Measurements from ENCODE around the gene SCARF2.
"Not testable (repeated sequence)": the region's sequence is repeated elsewhere in the genome, so short reads cannot be mapped to it uniquely, and the experiment has no call there.

SCARF2 gene

DNA sequence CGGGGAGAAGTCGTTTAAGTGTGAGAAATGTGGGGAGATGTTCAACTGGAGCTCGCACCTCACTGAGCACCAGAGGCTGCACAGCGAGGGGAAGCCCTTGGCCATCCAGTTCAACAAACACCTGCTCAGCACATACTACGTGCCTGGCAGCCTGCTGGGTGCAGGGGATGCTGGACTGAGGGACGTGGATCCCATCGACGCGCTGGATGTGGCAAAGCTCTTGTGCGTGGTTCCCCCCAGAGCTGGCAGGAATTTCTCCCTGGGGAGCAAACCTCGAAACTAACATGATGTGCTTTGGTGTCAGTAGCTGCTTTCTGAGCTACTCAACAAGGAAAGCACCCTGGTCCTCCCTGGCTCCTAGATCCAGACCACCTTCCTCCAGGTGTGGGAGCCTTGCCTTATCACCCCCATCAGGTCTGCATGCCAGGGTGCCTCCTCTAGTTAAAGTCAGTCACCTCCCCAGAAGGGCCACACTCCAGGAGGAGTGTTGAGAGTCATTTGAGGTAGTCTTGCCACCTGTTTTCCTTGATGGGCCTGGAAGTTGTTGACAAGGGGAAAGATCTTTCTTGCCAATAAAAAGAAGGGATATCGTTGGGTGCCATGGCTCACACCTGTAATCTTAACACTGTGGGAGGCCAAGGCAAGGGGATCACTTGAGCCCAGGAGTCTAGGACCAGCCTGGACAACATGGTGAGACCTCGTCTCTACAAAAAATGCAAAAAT, 30.8 kb downstream of the SCARF2 start:
- no peak for DNase-seq

DNA sequence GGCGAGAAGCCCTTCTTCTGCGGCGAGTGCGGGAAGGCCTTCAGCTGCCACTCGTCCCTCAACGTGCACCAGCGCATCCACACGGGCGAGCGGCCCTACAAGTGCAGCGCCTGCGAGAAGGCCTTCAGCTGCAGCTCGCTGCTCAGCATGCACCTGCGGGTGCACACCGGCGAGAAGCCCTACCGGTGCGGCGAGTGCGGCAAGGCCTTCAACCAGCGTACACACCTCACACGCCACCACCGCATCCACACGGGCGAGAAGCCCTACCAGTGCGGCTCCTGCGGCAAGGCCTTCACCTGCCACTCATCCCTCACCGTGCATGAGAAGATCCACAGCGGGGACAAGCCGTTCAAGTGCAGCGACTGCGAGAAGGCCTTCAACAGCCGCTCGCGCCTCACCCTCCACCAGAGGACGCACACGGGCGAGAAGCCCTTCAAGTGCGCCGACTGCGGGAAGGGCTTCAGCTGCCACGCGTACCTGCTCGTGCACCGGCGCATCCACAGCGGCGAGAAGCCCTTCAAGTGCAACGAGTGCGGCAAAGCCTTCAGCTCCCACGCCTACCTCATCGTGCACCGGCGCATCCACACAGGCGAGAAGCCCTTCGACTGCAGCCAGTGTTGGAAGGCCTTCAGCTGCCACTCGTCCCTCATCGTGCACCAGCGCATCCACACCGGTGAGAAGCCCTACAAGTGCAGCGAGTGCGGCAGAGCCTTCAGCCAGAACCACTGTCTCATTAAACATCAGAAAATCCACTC, 31.5 kb downstream of the SCARF2 start:
- no peak for DNase-seq

DNA sequence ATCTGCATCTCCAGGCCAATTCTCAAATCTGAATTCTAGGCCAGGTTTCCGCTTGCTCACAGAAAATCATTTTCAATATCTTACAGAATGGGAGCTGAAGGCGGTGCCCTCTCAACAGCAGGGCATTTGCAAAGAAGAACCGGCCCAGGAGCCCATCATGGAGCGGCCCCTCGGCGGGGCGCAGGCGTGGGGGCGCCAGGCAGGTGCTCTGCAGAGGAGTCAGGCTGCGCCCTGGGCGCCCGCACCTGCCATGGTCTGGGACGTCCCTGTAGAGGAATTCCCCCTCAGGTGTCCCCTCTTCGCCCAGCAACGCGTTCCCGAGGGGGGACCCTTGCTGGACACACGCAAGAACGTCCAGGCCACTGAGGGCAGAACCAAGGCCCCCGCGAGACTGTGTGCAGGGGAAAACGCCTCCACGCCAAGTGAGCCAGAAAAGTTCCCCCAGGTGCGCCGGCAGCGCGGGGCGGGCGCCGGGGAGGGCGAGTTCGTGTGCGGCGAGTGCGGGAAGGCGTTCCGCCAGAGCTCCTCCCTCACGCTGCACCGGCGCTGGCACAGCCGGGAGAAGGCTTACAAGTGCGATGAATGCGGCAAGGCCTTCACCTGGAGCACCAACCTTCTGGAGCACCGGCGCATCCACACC, 32.2 kb downstream of the SCARF2 start:
- no peak for DNase-seq

DNA sequence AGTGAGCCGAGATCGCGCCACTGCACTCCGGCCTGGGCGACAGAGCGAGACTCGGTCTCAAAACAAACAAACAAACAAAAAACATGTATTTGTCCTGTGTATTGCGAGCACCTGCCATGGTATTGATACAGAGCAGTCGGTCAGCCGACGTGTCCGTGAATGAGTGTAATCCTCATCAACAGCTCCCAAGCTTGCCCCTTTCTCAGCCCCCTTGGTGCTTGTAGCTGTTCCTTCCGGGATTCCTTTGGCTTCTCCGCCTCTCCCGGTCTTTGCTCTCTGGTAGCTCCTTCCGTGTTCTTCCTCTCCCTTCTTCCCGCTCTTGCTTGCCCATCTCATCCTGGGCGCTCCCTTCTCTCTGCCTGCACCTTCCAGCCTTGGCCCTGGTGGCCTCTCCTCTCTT, 32.7 kb downstream of the SCARF2 start:
- DNase-seq = no peak

DNA sequence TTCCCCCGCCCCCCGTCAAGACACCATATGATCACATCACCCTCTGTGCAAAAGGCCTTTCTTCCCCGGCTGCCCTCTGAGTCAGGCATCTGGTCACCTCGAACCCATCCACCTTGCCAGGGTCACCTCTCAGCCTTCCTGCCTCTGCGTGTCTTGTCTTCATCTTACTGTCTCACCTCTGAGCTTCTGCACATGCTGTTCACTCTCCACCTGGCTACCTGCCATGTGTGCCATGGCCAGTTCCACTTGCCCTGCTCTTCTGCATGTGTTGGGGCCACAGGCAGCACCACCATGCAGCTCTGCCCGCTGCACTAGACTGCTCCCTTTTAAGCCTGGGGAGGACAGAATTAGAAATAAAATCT, 33.9 kb downstream of the SCARF2 start:
- no peak for DNase-seq

DNA sequence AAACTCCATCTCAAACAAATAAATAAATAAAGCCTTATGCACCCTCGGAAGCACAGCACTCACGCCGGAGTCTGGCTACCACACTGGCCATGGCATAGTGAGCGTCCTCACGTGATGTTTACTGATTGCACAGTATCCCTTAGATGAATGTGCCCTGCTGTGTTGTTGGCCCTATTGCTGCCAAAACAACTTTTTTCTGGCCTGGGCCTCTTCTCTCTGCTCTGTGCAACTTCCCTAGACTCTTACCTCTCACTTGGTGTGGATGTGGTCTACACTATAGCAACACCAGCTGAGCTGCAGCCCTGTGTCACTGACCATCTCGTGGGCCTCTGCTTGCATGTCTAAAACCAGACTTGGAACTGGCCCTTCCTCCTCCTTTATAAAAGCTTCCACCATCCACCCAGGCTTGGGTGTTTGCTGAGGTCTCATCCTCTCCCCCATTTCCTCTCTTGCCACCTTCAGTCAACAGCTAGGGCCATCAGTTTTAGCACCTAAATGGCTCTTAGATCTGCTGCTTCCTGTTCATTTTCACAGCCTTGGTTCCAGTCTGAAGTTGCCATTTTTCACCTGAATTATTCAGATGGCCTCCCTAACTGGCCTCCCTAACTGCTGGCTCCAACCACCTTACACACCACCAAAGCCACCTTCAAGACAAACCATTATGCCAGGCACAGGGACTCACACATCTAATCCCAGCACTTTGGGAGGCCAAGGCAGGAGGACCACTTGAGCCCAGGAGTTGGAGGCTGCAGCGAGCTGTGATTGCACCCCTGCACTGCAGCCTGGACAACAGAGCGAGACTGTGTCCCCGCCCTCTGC, 34.5 kb downstream of the SCARF2 start:
- DNase-seq = no peak

DNA sequence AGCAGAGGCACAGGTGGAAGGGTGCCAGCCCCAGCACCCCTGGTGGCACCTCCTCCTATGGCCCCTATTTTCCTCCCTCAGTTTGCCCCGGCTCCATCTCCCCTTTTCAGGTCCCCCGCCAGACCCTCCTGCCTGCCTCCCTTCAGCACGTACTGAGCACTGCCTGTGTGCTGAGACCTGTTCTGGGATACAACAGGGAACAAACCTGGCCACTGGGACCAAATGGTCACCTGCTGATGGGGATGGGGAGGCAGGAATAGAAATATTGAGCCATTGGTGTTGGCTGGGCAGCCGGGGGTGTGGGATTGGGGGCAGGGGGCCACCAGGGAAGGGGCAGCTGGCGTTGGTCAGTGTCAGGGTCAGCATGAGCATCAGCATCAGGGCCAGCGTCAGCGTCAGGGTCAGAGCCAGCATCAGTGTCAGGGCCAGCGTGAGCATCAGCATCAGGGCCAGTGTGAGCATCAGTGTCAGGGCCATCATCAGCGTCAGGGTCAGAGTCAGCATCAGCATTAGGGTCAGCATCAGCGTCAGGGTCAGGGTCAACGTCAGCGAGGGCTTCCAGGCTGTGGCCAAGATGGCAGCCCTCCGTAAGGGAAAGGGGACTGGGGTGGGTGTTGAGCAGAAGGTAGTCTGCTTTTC, 36.1 kb downstream of the SCARF2 start:
- DNase-seq = no peak

DNA sequence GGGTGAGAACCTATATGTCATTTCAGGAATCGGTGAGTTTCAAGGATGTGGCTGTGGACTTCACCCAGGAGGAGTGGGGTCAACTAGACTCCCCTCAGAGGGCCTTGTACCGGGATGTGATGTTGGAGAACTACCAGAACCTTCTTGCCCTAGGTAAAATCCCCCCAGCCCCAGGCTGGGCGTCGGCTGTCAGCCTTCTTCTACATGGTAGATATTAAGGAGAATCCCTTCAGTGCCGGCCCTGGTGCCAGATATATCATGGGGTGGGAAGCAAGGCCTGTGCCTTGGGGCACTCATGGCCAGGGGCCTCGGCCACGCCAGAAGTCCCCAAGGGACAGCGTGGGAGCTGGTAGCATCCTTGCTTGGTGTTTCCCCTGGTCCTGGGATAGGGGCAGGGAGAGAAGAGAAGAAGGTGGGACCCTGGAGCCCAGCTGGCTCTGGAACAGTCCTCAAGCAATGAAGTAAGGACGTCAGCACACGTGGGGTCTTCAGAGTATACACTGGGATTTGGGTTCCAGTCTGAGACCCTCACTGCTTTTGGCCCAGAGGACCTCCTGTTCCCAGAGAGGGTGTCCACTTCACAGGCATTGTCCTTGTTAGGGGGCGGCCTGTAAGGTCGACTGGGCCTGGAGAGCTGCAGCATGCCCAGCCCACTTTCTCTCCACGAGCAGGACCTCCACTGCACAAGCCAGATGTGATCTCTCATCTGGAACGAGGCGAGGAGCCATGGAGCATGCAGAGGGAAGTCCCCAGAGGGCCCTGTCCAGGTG, 36.8 kb downstream of the SCARF2 start:
- no peak for DNase-seq

DNA sequence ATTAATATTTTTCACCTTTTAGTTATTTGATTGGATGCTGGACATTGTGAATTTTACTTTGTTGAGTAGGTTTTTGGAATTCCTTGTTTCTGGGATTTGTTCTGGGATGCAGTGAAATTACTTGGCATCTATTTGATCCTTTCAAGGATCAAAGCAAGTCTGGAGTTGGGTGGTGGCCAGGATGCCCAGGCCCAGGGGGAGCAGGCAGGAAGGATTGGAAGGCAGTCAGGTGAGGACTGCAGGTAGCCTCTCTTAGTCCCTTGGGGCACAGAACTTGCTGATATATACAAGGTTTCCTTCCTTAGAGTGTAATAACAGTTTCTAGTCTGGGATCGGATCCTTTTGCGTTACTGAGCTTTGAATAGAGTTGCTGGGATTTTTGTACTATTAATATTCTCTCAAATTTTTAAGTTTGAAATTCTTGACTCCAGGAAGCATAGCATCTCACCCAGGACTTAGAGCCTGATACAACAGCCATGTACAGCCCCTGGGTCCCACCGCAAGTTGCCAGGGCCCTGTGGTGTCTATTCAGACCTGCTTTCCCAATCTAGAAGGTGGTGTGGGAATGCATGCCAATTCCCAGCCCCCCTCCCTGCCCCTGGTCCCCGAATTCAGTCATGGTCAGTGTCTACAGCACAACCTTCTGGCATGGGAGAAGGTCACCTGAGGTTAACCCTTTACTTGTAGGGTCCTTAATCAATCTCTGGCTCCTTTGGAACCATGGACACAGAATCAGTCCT, 37.6 kb downstream of the SCARF2 start:
- DNase-seq = no peak

DNA sequence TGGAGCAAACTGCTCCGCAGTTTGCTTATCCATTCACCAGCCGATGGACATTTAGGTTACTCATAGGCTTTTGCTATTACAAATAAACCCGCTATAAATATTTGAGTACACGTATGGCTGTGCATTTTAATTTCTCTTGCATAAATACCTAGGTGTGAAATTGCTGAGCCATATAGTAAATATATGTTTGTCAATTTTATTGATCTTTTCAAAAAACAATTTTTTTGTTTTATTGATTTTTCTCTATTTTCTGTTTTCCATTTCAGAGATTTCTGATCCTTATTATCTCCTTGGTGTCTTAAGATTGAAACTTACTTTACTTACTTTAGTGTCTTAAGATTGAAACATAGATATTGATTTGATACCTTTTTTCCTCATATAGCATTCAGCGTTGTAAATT, 39.2 kb downstream of the SCARF2 start:
- no peak for DNase-seq

DNA sequence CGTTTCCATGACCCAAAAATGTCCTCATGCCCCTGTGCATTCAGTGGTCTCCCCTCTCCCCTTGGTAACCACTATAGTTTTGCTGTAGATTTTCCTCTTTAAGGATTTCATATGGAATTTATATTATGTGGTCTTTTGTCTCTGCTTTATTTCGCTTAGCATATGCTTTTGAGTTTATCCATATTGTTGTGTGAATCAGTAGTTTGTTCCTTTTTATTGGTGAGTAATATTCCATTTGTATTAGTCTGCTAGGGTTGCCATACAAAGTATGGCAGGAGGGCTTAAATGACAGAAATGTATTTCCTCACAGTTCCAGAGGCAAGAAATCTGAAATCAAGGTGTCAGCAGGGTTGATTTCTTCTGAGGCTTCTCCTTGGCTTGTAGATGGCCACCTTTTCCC, 40.1 kb downstream of the SCARF2 start:
- no peak for DNase-seq

DNA sequence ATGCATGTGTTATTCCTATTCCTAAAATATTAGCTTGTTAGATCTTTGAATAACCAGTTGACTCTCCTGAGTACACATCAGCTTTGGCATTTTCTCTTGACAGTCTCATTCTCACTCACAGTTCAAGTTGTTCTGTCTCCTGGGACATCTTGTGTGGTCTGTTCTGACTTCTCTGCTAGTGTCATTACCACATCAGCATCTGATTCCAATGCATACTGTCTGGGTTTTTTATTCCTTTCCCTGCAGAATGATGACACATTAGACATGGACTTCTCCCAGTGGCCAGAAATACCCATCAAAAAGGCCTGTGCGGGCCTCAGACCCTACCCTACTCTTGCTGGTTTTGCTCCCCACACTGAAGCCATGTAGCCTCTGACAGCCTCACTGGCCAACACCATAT, 41.0 kb downstream of the SCARF2 start:
- no peak for DNase-seq

DNA sequence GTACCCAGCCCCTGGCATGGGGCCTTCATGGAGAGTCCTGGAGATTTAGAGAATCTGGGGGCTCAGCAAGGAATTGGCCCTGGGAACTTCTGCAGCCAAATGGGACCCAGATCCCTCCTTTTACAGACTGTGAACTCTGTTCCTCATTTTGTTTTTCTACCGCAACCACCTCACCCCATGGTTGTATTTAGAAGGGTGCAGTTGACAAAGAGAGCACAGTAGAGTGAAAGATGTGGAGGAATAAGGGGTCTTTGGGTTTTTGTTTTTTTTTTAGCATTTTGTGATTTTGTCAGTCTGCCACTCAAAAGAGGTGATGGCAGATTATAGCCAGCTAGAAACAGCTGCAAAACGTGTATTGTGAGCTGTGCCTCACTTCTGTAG, 41.7 kb downstream of the SCARF2 start:
- no peak for DNase-seq

DNA sequence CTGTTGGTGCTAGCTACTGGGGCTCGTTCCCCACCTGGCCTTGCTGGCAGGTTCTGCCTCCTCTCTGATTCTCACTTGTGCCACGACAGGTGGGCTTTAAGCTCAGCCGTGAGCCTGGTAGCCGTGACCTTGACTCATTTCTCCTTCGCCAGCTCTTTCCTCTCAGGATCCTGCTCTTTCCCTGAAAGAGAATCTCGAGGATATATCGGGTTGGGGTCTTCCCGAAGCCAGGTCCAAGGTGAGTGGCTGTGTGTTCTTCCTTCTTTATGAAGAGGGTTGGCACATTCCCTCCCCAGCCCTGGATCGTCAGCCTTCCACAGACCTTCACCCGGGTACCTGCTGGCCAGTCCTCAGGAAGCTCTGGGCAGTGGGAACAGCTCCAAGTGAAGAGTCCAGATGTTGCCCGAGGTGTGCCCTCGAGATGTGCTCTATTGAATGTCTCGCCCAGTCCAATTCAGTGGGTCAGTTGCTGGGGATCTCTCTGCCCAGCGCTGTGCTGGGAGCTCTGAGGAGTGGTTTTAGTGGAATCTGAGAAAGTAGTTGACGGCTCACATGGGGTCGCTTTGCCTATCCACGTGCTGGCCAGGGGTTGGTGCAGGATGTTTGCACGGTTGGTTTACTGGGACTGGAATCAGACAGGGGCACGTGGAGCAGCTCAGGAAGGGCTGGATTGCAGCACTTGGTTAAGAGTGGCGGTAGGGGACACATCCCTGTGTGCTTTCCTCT, 42.3 kb downstream of the SCARF2 start:
- DNase-seq = no peak

DNA sequence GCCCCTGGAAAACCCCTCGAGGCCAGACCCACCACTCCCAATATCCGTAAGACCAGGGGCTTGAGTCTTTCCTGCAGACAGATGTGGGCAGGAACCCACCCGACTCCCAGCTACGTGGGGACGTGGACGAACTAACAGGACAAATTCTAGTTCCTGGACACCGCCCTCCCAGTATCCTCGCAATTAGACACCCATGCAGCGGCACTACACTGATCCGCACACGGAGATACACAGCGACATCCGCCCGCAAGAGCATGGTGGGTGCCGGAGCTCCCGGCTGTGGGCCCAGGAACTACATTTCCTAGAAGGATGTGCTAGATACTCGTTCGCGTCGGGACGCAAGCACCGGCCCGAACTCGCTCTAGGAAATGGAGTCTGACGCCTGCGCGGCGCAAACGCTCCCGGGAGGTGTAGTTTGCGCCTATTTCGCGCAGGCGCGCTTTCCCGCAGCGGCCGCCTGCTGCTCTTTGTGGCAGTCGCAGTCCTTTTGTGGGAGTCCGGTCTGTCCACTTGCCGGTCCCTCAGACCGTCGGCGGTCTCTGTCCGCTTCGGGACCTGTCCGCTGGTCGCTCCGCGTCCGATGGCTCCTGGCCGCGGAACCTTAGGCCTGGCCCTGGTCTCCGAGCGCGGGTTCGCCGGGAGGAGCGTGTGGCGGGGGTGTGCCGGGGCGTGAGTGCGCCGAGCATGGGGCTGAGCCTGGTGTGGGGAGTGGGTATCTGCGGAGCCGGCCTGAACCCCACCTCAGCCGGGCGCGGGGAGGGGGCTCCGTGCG, 43.7 kb downstream of the SCARF2 start, which contains the start of gene ZNF74:
Gene ZNF74, plus strand, starts transcription at position 447 of the 772 bp plus-strand sequence. CDS start 478 bp downstream, outside the sequence.
- DNase-seq = peak; percentile 91

DNA sequence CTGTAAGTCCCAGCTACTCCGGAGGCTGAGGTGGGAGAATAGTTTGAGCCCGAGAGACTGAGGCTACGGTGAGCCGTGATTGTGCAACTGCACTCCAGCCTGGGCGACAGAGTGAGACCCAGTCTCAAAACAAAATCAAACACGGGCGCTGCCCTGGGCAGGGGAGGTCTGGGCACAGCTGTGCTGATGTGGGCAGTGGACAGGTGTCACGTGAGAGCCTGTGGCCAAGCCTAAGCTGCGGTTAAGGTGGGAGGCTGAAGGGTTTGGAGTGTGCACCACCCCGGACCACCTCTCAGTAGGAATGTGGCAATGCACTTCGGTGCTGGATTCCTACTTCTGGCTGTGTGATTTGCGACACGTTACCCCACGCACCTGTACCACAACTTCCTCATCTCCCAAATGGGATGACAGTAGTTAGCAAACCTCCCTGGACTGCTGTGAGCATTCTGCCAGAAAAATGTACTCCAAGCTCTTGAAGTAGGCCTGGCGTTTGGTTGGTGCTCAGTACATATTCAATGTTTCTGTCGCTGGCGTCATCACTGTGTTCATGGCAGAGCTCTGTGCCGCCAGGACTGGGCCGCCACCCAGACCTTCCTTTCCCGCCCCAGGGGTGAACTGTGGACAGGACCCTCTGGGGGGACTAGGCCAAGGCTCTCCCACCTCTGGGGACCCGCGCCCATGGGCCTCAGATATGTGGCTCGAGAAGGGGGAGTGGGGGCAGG, 44.5 kb downstream of the SCARF2 start:
- no peak for DNase-seq

DNA sequence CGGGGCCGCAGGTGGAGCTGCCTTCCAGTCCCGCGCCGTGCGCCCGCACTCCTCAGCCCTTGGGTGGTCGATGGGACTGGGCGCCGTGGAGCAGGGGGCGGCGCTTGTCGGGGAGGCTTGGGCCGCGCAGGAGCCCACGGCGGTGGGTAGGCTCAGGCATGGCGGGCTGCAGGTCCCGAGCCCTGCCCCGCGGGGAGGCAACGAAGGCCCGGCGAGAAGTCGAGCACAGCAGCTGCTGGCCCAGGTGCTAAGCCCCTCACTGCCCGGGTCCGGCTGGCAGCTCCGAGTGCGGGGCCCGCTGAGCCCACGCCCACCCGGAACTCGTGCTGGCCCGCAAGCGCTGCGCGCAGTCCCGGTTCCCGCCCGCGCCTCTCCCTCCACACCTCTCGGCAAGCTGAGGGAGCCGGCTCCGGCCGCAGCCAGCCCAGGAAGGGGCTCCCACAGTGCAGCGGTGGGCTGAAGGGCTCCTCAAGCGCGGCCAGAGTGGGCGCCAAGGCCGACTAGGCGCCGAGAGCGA, 45.2 kb downstream of the SCARF2 start:
- DNase-seq = not testable (repeated sequence)

DNA sequence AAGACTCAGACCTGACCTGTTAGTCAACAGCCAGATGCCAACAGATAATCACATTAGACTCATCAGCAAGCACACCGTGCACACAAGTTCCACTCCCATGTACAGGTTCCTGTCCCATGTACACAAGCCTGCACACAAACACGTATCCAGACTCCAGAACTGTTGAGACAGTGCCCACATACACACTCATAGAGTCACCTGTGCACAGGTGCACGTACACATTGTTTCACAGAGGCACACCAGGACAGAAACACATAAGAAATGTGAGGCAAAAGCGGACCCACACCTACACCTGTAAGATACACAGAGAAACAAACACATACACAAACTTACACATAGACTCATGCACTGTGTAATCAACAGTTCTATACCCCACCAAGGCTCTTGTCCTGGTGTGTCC, 46.4 kb downstream of the SCARF2 start:
- DNase-seq = no peak
